GM21528 (cell line): ENCODE measurements around the gene PCK2.

ENCODE experiments used
- ATAC-seq: cut with Tn5 transposase; IDR thresholded peaks from one replicate; pipeline ENCODE4 v1.9.1; 2021; ENCODE audit warnings: mild to moderate bottlenecking, moderate library complexity; ENCODE audit not compliant: unreplicated experiment, low FRiP score

The PCK2 gene

GRCh38 chr14:24149302-24149969, 55.3 kb downstream of the PCK2 start:
- no peak for ATAC-seq

DNA sequence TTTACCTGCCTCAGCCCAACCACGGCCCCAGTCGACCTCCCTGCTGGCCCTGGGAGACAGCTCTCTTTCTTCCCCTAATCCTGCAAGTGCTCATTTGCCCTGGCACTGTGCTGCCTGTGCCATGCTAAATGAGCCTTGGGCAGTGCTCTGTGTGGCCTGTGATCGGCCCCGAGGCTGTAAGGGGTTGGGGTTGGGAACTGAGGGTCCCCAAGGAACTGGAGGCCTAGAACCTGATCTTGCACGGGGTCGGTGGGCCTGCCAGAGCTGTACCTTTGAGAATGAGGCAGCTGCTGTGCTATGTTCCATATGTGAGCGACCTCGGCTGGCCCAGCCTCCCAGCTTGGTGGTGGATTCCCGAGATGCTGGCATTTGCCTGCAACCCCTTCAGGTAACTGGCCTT, 56.0 kb downstream of the PCK2 start:
- no peak for ATAC-seq

DNA sequence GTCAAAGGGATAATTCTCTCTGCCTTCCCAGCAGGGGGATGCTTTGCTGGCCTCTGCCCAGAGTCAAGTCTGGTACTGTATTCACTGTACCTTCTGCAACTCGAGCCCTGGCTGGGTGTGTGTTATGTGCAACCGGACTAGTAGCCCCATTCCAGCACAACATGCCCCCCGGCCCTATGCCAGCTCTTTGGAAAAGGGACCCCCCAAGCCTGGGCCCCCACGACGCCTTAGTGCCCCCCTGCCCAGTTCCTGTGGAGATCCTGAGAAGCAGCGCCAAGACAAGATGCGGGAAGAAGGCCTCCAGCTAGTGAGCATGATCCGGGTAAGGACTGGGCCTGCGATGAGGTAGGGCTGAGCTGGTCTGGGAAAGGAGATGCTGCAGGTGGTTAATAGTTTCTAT, 56.5 kb downstream of the PCK2 start:
- no peak for ATAC-seq

DNA sequence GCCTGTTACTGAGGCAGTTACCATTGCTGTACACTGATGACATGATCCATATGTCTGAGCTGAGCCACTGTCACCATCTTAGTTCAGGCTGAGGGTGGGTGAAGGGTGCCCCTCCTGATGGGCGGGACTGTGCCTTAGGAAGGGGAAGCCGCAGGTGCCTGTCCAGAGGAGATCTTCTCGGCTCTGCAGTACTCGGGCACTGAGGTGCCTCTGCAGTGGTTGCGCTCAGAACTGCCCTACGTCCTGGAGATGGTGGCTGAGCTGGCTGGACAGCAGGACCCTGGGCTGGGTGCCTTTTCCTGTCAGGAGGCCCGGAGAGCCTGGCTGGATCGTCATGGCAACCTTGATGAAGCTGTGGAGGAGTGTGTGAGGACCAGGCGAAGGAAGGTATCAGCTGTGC, 56.9 kb downstream of the PCK2 start:
- ATAC-seq = no peak

GRCh38 chr14:24151404-24152080, 57.4 kb downstream of the PCK2 start:
- no peak for ATAC-seq
